NCI-H774 (cell line): ENCODE results near the gene CRLF2.
"Not testable (repeated sequence)": the region's sequence is repeated elsewhere in the genome, so short reads cannot be mapped to it uniquely, and the experiment has no call there.

Experiments used
- DNase-seq: peaks from one replicate; lab custom pipeline; 2025; lab: John Stamatoyannopoulos, UW

CRLF2 gene

GRCh38 chrX:1212532-1212931 is at the start of gene CRLF2:
Gene CRLF2, minus strand, starts transcription at chrX:1212649. Its CDS starts 15 bp downstream, at chrX:1212634.
- no peak for DNase-seq

- DNase-seq: not testable (repeated sequence)
Measured at GRCh38 chrX:1261771-1262170, 49.3 kb upstream of the CRLF2 start.

- no peak for DNase-seq
Measured at GRCh38 chrX:1261285-1261684, 48.8 kb upstream of the CRLF2 start.

- no peak for DNase-seq
Measured at GRCh38 chrX:1252861-1253260, 40.4 kb upstream of the CRLF2 start.

- DNase-seq: no peak
Measured at GRCh38 chrX:1249101-1249887, 36.8 kb upstream of the CRLF2 start.

- DNase-seq: no peak
Measured at GRCh38 chrX:1248331-1249061, 36.0 kb upstream of the CRLF2 start.

- peak; percentile 0 for DNase-seq
Measured at GRCh38 chrX:1246816-1247215, 34.4 kb upstream of the CRLF2 start.

GRCh38 chrX:1244164-1245076 is 32.0 kb upstream of the CRLF2 start:
- DNase-seq: no peak

GRCh38 chrX:1242891-1243402 is 30.5 kb upstream of the CRLF2 start:
- no peak for DNase-seq

- not testable (repeated sequence) for DNase-seq
Measured at GRCh38 chrX:1240551-1240950, 28.1 kb upstream of the CRLF2 start.

GRCh38 chrX:1239681-1240142 is 27.3 kb upstream of the CRLF2 start:
- DNase-seq: no peak

- DNase-seq: no peak
Measured at GRCh38 chrX:1231850-1232465, 19.5 kb upstream of the CRLF2 start.

- not testable (repeated sequence) for DNase-seq
Measured at GRCh38 chrX:1228101-1228500, 15.7 kb upstream of the CRLF2 start.

- no peak for DNase-seq
Measured at GRCh38 chrX:1226249-1226648, 13.8 kb upstream of the CRLF2 start.

- no peak for DNase-seq
Measured at GRCh38 chrX:1224954-1225353, 12.5 kb upstream of the CRLF2 start.

- no peak for DNase-seq
Measured at GRCh38 chrX:1223242-1223600, 10.8 kb upstream of the CRLF2 start.

- no peak for DNase-seq
Measured at GRCh38 chrX:1222531-1223241, 10.2 kb upstream of the CRLF2 start.

- no peak for DNase-seq
Measured at GRCh38 chrX:1221296-1221845, 8.9 kb upstream of the CRLF2 start.

GRCh38 chrX:1218286-1218685 is 5.8 kb upstream of the CRLF2 start:
- DNase-seq: no peak

GRCh38 chrX:1215123-1215823 is 2.8 kb upstream of the CRLF2 start:
- no peak for DNase-seq
